ENCODE measurements around the gene ETV3L.

ETV3L gene

DNA sequence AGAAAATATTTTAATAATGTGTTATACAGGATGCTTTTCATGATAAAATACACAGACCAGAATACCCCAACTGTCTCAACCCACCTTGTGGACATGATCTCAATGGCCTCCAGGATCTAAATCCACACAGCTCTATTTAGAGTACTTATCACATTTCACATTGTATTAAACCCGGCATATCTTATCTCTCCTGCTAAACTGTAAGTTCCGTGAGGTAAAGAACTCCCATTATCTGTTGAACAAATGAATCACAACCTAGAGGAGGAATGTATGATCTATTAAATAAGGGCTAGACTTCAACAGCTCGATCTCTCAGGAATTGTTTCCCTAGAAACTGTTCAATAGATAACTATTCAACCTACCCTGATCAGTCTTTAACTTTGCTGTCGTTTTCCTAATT is 31.7 kb upstream of the ETV3L start:
- no peak for DNase-seq

DNA sequence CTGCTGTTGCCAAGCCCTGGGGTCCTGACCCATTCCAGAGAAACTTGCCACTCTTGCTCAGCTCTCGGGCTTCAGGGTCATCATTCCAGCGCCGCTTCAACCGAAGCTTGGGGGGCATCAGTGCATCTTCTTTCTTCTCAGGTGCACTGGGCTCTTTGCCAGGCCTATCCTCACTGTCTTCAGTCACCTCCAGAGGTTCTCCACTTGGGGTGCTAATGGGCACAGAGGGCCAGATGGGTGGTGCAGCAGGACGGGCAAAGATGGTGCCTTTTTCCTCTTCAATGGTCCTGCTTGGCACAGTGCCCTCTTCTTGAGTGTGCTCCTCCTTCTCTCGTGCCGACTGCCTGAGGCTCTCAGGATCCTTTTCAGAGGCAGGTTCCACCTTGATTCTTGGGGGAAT is 25.2 kb upstream of the ETV3L start:
- DNase-seq = no peak

DNA sequence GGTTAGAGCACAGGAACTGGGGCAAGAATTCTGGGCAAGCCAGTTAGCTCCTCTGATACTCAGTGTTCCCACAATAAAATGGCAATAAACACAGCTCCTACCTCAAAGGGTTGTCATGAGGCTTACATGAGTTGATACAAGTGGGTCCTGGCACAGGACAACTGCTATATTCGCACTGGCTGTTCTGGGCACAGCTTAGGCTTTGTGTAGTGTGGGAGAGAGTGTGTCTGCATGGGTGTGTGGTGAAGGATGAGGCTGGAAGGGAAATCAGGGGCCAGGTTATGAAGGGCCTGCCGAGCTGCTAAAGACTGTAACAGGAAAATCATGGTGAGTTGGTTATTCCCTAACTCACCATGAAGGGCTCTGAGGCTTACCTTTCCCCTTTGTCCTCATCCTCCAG is 19.8 kb upstream of the ETV3L start:
- DNase-seq = no peak

DNA sequence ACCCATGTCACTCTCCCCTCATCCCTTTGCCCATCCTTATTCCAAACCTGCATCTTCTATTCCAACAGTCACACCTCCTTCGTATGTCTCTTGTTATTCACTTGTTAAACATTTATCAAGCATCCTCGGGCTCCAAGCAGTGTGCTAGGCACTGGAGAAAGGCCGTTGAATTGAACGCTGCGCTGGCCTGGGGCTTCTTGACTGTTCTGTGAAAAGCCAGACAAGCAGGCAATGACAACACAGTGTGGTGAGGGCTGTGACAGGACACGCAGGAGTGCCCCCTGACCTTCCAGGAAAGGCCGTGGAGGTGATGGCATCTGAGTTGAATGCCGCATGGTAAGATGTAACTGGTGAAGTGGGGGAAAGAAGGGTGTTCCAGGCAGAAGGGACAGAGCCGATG is 19.4 kb upstream of the ETV3L start:
- DNase-seq = no peak

DNA sequence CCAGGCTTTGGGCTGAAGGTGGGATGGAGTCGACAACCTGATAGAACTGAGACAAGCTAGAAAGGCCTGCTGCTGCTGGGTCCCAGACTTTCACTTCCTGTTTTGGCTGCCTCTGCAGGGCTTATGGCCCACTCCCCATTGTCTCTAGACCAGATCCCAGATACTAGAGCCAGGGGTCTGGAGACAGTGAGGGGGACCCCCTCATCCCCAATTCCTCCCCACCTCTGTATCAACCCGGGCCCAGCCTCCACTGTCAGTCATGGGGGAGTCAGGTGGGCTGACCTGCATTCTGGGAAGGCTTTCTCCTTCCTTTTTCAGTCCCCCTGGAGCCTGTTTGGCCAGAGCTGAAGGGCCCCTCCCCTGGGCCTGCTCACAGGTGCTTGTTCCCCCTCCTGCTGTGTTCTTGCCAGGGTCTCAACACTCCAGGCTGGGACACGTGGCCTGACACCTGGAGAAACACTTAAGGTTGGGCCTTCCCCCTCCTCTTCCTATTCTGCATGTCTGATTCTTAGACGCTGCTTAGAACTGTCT is 18.0 kb upstream of the ETV3L start:
- DNase-seq = no peak

DNA sequence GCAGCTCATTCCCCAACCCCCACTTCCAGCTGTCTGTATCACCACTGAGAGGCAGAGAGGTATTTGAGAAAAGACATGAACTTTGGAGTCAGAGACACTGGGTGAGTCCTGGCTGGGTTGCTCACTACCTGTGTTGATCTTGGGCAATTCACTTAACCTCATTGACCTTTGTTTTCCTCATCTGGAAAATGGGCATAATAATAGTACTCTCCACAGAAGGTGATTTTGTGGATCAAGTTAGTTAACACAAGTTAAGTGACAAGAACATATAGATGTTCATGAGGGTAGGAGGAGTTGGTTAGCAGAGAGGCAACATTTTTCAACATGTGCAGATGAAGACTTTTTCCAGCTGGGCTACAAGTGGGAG is 17.1 kb upstream of the ETV3L start:
- no peak for DNase-seq

DNA sequence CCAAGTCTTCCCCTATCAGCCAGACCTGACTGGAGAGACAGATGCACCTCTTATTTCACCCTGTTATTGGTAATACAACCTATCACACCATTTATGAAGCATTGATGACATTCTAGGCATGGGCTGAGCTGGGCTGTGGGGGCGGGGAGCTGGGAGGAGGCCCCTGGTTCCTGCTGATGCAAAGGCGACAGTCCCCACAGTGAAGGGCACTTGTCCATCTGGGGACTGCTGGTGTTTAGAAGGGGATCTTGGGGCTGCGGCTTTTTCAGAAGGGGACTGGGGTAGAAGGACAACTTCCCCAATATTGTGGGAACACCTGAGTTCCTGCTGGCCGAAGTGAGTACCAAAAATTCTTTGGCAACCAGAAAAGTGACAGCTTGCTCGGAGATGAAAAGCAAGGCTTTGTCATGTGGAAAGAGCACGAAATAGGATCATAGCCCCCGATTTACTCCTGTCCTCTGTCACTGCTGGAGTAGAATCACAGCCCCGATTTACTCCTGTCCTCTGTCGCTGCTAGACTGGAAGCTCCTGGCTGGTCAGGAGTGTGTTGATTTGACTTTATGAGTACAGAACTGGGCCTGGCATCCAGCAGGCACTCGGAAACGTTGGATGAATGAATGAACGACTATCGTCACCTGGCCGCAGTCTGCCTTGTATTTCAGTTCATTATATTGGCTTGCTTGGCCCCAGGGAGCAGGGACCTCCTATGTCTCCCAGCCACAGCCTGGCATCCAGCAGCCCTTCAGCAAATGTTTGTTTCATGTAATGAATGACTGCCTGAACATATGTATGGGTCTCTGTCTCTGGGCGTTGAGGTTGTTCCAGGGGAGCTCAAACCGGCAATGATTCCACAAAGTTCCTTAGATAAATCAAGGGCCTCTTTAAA is 16.5 kb upstream of the ETV3L start:
- DNase-seq = no peak

DNA sequence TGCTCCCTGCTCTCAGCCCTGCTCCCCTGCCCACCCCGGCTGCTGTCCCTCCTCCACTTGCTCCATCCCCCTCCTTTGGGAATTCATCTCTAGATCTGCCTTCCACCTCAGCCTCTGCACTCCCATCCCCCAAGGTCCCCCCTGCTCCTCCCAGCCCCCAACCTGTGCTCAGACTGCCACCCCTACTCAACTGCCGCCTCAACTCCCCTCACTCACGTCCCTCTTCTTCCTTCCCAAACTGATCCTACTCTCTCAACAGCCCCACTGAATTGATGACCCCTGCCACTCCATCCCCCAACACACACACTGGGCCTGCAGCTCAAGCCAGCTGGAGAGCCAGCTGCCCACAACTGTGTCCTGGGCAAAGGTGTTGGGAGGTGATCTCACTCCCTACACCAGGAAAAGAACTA is 15.8 kb upstream of the ETV3L start:
- no peak for DNase-seq

DNA sequence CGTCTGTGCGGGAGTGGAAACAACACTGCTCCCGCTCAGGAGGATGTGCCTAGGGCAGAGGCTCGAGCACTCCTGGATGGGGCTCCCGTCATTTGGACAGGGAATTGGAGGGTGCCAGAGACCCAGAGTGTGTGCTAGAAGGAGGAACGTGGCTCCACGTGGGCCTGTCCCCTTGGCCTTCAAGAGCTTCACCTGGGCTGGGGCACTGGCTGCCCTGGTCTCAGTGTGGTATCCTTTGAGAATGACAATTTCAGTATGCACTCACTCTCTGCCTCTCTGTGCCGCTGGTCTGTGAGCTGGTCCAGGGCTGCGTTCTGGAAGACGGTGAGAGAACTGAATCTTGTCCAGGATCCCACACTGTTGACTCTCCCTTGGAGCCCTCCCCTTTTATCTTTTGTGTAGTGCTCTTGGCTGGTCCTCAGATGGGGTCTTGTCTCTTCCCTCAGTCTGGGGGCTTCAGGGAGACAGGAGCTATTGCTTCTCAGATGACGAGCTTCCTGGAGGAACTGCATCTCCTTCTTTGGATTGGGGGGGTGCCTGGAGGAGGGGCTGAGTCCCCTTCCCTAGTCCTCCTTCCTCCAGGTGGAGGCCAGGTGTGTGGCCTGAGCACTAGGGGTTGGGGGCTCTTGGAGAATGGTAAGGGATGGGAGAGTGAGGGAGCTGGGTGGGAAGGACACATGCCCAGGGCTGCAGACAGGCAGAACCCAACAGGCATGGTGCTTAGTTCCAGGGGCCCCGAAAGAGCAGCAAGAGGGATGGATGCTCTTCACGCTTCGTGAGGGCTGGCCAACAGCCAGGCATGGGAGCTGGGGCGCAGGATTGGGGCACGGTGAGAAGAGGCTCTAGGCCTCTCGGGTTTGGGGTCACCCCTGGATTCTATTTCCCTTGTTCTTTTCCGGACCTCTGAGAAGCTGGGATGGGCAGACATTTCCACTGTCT is 14.8 kb upstream of the ETV3L start:
- no peak for DNase-seq

DNA sequence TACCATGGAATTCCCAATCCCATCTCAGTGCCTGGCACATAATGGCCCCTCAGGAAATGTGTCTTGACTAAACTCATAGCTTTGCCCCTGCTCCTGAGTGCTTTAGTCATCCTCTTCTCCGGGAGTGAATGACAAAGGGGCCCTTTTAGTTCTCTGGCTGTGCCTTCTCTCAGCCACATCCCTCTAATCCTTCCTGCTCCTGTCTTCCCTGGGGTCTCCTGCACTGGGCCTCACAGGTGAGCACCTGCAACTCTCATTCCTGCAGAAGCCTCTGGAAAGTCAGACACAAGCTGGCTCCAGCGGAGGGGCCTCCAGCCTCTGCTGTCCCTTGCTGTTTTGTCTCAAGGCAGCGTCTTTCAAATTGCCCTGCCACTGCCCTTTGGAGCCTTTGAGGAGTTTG is 14.0 kb upstream of the ETV3L start:
- DNase-seq = no peak

DNA sequence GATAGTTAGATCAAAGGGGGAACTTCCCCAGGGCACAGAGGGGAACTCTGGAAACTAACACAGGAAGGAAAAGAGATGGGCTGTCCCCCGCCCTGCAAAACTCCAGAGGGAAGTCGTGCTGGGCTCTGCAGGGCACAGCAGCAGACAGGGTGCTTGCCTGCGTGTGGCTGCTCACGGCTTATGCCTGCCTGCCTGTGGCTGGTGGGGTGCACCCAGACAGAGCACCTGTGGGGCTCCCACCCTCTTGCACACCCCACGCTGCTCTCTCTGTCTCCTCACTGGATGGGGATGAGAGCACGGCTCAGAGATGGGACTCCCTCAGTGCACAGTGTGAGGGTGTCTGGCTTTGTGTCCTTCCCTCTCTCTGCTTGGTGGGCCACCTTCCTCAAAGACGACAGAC is 13.5 kb upstream of the ETV3L start:
- DNase-seq = no peak

DNA sequence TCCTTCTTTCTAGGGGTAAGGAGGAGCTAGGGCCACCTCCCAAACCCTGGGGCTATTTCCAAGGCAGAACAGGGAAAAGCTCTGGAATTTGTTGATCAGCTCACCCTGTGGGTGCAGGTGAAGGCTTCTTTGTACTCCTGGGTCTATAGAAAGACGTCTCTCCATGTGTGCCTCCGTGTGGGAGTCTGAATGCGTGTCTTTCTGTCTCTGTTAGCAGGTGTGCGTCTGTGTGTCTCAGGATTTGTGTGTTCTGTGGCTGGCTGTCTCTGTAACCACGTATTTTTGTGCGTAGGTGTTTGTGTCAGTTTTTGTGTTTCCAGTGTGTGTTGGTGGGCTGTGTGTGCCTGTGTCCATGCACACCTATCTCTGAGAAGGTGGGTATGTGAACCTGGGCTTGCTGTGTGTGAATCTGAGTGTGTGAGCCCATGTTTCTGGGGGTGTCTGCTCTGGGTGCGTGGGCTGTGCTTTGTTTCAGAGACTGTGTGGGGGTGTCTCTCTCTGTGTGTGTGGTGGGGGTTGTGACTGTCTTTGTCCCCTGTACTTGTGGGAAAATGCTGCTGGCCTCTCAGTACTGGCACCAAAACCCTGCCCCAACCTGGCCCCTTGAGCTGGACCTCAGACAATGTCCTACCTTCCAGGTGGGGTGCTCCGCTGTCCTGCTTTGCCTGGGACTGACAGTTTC is 12.7 kb upstream of the ETV3L start:
- DNase-seq = no peak

DNA sequence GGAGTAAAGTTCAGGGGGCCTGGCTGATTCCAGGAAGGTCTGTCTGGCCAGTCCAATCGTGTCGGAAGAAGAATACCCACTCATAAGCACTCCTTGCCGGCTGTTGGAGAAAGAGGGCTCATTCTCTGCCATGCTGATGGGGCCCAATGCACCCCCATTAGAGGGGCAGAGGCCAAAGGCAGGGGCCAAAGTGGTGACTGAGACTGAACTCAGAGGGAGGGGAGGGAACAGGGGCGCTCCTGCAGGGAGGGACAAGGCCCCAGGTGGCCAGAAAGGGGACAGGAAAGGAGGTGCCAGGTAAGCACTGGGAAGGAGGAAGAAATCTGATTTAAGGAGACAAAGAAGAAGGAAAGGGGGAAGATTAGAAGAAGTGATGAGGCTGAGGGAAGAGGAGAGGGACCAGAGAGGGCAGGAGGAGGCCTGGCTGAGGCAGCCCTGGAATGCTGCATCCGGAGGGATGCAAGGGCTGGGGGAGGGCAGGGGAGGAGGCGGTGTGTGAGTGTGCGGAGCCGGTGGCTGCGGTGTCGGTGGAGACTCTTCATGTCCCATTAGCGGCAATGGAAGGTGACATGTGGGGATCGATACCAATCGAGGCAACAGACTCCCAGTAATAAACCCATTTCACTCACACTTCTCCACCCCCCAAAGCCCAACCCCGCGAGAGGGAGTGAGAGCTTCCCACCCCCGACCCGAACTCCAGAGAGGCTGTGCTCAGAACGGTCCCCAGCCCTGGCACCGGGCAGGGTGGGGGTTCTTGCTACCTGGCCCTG is 12.0 kb upstream of the ETV3L start:
- DNase-seq = no peak

DNA sequence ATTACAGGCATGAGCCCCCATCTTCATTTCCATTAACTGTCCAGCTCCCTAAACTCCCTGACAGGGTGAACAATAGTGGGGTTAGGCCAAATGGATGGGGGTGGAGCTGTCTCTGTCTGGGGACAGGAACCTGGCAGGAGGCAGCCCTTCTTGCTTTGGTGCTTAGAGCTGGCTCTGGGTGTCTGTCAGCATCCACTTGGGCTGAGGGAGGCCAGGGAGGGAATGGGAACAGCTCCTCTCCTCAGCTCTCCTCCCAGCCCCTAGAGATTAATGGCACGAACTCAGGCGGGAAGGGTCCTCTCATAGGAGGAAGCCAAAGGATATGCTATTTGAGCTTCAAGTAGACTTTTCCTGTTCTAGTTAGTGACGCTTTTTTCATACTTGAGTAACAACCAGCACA is 11.1 kb upstream of the ETV3L start:
- DNase-seq = no peak

DNA sequence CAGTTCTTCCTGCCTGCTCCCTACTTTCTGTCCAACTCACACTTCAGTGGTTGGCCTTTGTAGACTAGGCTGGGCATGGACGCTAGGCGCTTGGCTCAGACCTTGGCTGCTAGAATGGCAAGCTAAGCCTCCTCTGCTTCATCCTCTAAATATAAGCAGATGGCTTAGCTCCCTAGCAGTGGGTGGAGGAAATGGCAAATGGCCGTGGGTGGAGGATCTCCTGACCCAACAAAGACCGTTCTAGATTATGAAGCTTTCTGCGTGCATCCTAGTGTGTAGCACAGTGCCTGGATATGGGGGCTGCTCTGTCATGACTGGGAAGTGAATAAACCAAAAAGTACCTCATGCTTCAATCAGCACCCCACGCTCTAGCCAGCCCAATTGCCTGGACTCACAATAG is 10.4 kb upstream of the ETV3L start:
- no peak for DNase-seq

DNA sequence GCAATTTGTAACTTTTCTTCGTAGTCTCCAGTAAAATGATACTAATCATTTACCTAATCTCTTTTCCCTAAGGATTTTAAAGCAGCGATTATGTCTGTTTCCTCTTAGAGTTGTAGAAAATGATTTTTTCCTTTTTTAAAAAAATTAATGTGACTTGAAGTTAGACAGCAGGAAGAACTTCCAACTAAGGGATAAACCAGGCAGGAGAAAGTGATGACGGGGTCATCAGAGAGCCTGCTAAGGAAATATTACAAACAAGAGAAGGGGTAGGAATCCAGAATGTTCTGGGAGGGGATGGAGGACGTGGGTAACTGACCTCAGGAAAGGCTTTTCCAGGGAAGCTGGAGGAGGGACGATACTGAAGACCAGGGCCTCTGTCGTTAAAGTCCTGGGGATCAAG is 8.8 kb upstream of the ETV3L start:
- DNase-seq = no peak

DNA sequence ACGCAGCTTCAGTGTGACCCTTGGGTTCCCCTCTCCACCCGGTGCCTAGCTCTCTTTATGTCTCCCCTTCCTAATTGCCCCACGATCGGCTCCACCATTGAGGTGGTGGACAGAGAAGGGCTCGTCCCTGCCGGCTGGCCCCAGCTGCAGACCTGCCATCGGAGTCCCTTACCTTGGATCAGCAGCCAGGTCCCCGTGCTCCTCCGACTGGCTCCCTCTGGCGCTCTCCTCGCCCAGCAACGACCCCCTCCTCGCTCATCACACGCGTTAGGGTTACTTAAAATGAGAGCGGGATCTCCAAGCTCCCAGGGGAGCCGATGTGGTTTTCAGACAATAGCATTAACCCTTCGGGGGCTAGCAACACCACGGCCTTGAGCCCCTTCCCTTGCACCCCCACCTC is 8.1 kb upstream of the ETV3L start:
- no peak for DNase-seq

DNA sequence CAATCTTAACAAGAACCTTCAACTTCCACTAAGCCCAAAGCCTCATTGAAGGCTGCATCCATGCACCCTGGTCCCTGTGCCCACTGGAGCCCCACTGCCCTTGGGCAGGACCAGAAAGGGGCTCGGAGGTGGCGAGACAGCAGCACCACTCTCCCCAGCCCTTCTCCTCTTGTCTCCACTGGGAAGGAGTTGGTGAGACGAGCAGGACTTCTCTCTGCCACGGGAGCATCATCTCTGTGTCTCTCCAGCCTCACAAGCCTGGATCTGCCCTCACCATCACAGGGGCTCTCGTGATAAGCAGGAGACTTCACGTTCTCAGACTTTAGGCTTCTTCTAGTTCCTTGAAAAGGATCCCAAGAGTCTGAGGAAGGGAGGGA is 7.2 kb upstream of the ETV3L start:
- DNase-seq = no peak

DNA sequence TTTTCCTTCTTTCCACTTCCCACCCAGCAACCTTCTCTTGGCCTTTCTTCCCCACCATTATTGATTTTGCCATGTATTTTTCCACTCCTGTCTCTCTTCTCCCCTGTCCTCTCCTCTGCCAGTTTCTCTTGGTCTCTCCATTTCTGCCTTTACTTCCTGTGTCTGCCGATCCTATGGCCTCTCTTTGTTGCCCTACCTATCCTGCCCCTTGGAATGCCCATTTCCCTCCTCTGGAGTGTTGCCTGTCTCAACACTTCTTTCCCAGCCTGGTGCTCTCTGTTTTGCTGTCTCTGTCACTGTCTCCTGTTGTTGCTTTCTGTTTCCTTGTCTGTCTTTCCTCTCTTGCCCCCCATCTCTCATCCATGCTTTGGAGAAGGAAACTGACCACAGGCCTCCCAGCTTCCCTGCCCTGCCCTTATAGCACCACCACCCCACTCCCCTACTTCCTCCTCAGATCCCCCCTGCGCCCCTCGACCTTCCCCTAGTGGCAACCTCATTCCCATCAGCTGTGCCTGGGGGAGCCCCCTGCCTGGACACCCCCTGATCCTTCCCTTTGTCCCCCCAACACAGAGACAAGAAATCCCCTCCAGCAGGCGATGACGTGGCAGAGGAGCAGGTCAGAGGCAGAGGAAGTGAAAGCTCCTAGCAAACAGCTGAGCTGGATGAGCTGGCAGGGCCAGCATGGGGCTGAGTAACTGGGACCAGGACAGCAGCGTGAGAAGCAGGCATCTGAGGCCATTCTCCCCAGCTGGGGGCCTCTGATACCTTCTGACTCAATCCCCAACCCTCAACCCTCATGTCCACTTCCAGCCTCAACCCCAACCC is 6.6 kb upstream of the ETV3L start:
- DNase-seq = no peak

DNA sequence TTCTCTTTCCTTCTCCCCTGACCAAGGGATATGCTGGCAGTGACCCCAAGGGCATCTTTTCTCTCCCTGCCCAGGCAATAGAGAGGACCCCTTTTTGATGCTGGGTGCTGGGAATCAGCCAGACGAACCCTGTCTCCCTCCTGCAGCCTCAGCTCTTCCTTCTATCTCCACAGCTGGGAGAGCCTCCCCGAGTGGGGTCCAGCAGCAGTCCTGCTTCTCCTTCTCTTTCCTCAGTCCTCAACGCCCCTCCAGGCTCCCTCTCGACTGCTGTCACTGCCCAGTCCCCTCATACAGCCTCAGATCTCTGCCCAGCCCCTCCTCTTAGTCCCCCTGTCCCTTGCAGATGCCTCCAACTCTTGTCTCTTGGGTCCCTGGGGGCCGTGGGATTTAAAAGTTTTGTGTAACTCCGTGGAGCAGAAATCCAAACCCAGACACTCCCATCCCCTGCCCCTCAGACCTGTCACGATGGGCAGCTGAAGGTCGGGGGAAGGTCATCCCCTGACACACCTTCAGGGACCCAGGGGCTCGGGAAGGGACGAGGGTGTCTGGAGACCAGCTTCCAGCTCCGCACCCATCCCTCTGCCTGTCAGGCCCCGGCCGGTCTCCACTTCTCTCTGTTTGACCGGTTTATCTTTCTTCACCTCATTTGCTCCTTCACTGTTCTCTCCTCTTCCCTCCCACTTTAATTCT is 5.8 kb upstream of the ETV3L start:
- no peak for DNase-seq

All from central memory CD4-positive, alpha-beta T cell (primary cell).